H9 (cell line): ENCODE results near the gene RAB40B. TPM values are rescaled to one million over a fixed set of nuclear protein-coding genes. Genes with fewer than 3 reads are reported as not detected.

Experiments
- DNase-seq: peaks from one replicate; pipeline ENCODE4 v3.0.0-alpha.2; 2017
- H2AFZ ChIP-seq: one replicate; pipeline ENCODE4 v1.6.1; 2013; ENCODE audit warnings: mild to moderate bottlenecking, low read length, control low read depth, moderate library complexity
- H2AK5ac ChIP-seq: 2 replicates; pipeline ENCODE4 v1.6.1; 2013; ENCODE audit warnings: low read length, control low read depth, mixed read lengths; ENCODE audit not compliant: insufficient read length
- H2BK120ac ChIP-seq: one replicate; pipeline ENCODE4 v1.6.1; 2013; ENCODE audit warnings: low read depth, mild to moderate bottlenecking, low read length, control low read depth, inconsistent platforms; ENCODE audit not compliant: poor library complexity, severe bottlenecking
- H2BK12ac ChIP-seq: 2 replicates; pipeline ENCODE4 v1.6.1; 2013; ENCODE audit warnings: low read length, control low read depth, mixed read lengths, low read depth; ENCODE audit not compliant: insufficient read length
- H2BK15ac ChIP-seq: 2 replicates; pipeline ENCODE4 v1.6.1; 2013; ENCODE audit warnings: low read depth, low read length, control low read depth
- H2BK20ac ChIP-seq: one replicate; pipeline ENCODE4 v1.6.1; 2013; ENCODE audit warnings: low read depth, mild to moderate bottlenecking, low read length, control low read depth, inconsistent platforms; ENCODE audit not compliant: poor library complexity, severe bottlenecking
- H2BK5ac ChIP-seq: 2 replicates; pipeline ENCODE4 v1.6.1; 2013; ENCODE audit warnings: low read length, control low read depth, mixed read lengths; ENCODE audit not compliant: insufficient read length
- H3K14ac ChIP-seq: 2 replicates; pipeline ENCODE4 v1.6.1; 2013; ENCODE audit warnings: low read length, control low read depth; ENCODE audit not compliant: insufficient read depth
- H3K18ac ChIP-seq: 2 replicates; pipeline ENCODE4 v1.6.1; 2013; ENCODE audit warnings: low read depth, mild to moderate bottlenecking, mixed read lengths, low read length, control low read depth; ENCODE audit not compliant: insufficient read length
- H3K23ac ChIP-seq: 2 replicates; pipeline ENCODE4 v1.6.1; 2013; ENCODE audit warnings: low read length, control low read depth, mixed read lengths, low read depth; ENCODE audit not compliant: insufficient read length
- H3K23me2 ChIP-seq: 2 replicates; pipeline ENCODE4 v1.6.1; 2013; ENCODE audit warnings: low read depth, mild to moderate bottlenecking, mixed read lengths, low read length, control low read depth; ENCODE audit not compliant: insufficient read length, poor library complexity, severe bottlenecking
- H3K27ac ChIP-seq: 2 replicates; pipeline ENCODE4 v1.5.1; 2013; ENCODE audit warnings: low read length, control low read depth, mixed read lengths, low read depth; ENCODE audit not compliant: insufficient read length
- H3K27me3 ChIP-seq: 2 replicates; pipeline ENCODE4 v1.6.1; 2013; ENCODE audit warnings: low read length, control low read depth, inconsistent platforms; ENCODE audit not compliant: insufficient read depth
- H3K4ac ChIP-seq: 2 replicates; pipeline ENCODE4 v1.6.1; 2013; ENCODE audit warnings: low read depth, mild to moderate bottlenecking, control low read depth, inconsistent platforms, low read length, moderate library complexity
- H3K4me1 ChIP-seq: 2 replicates; pipeline ENCODE4 v1.6.1; 2013; ENCODE audit warnings: low read length, control low read depth, inconsistent platforms; ENCODE audit not compliant: insufficient read depth
- H3K4me2 ChIP-seq: 2 replicates; pipeline ENCODE4 v1.6.1; 2013; ENCODE audit warnings: low read length, control low read depth, mixed read lengths; ENCODE audit not compliant: insufficient read length, insufficient read depth
- H3K56ac ChIP-seq: 2 replicates; pipeline ENCODE4 v1.6.1; 2013; ENCODE audit warnings: low read depth, mild to moderate bottlenecking, mixed read lengths, low read length, control low read depth; ENCODE audit not compliant: insufficient read length
- H3K79me1 ChIP-seq: 2 replicates; pipeline ENCODE4 v1.6.1; 2013; ENCODE audit warnings: low read depth, mild to moderate bottlenecking, moderate library complexity, low read length, control low read depth, inconsistent platforms; ENCODE audit not compliant: insufficient read depth, poor library complexity, severe bottlenecking
- H3K79me2 ChIP-seq: 2 replicates; pipeline ENCODE4 v1.6.1; 2013; ENCODE audit warnings: low read length, control low read depth, inconsistent platforms; ENCODE audit not compliant: insufficient read depth
- H3K9ac ChIP-seq: 2 replicates; pipeline ENCODE4 v1.6.1; 2013; ENCODE audit warnings: low read length, control low read depth, mixed read lengths; ENCODE audit not compliant: insufficient read length; ENCODE audit errors: extremely low read depth
- H3K9me3 ChIP-seq: one replicate; pipeline ENCODE4 v1.6.1; 2013; ENCODE audit warnings: low read depth, low read length, inconsistent platforms; ENCODE audit not compliant: control insufficient read depth
- H3T11ph ChIP-seq: one replicate; pipeline ENCODE4 v1.6.1; 2013; ENCODE audit warnings: mild to moderate bottlenecking, low read length, control low read depth, inconsistent platforms
- H4K20me1 ChIP-seq: one replicate; pipeline ENCODE4 v1.6.1; 2013; ENCODE audit not compliant: control insufficient read depth, insufficient read length, insufficient read depth
- H4K5ac ChIP-seq: 2 replicates; pipeline ENCODE4 v1.6.1; 2013; ENCODE audit warnings: low read depth, mild to moderate bottlenecking, mixed read lengths, low read length, control low read depth; ENCODE audit not compliant: insufficient read length
- H4K8ac ChIP-seq: replicated peaks from 2 replicates; pipeline ENCODE4 v1.6.1; 2013; ENCODE audit warnings: low read length, control low read depth, mixed read lengths, low read depth; ENCODE audit not compliant: insufficient read length
- H4K91ac ChIP-seq: 2 replicates; pipeline ENCODE4 v1.6.1; 2013; ENCODE audit warnings: low read depth, mild to moderate bottlenecking, moderate library complexity, mixed read lengths, low read length, control low read depth; ENCODE audit not compliant: insufficient read length
- H3K27ac Mint-ChIP-seq, 3 experiments: 2 replicates in 2 of 3; 3 replicates in 1 of 3; pipeline ENCODE4 v1.8.0; 2020 to 2021; ENCODE audit warnings: mixed read lengths in 3 of 3, mild to moderate bottlenecking in 1 of 3, moderate library complexity in 1 of 3
- H3K27me3 Mint-ChIP-seq: 2 replicates; pipeline ENCODE4 v1.8.0; 2021; ENCODE audit warnings: low read depth, mild to moderate bottlenecking, moderate library complexity, mixed read lengths
- H3K36me3 Mint-ChIP-seq, 3 experiments: 2 replicates in 2 of 3; 3 replicates in 1 of 3; pipeline ENCODE4 v1.8.0; 2020 to 2021; ENCODE audit warnings: low read depth in 3 of 3, mixed read lengths in 3 of 3; ENCODE audit not compliant: insufficient read depth in 1 of 3
- H3K4me1 Mint-ChIP-seq, 2 experiments: 2 replicates each; pipeline ENCODE4 v1.8.0; 2020; ENCODE audit warnings: mixed read lengths in 2 of 2
- H3K4me3 Mint-ChIP-seq, 2 experiments: 2 replicates in 1 of 2; 3 replicates in 1 of 2; pipeline ENCODE4 v1.8.0; 2020 to 2021; ENCODE audit warnings: mild to moderate bottlenecking in 2 of 2, mixed read lengths in 2 of 2, moderate library complexity in 1 of 2
- H3K9me3 Mint-ChIP-seq, 2 experiments: 2 replicates in 1 of 2; 3 replicates in 1 of 2; pipeline ENCODE4 v1.8.0; 2020; ENCODE audit warnings: mild to moderate bottlenecking in 2 of 2, mixed read lengths in 2 of 2, moderate library complexity in 1 of 2
- CTCF ChIP-seq: fragments of 200-600 bp; sonication (generic); conservative IDR thresholded peaks from 3 replicates; pipeline ENCODE4 v1.8.0; 2021; ENCODE audit warnings: antibody characterized with exemption, mild to moderate bottlenecking
- WGBS: extraction: QIAGEN DNeasy Blood & Tissue Kit; methylation state at CpG from one replicate; pipeline ENCODE4 v1.1.7; 2013; ENCODE audit warnings: missing lambda C conversion rate, low lambda C conversion rate, mixed read lengths; ENCODE audit not compliant: insufficient read length; ENCODE audit errors: extremely low coverage; 5-methylcytosine and 5-hydroxymethylcytosine counted together
- total RNA-seq: library from RNA; stranded (reverse); gene quantifications from 2 replicates; pipeline ENCODE4 v1.2.1, GENCODE V29; 2021

RAB40B gene
- total RNA-seq, 1 experiment from 2014 or later: 3.5 TPM

GRCh38 chr17:82737967-82738877 lies 39.7 kb upstream of the RAB40B start:
- Histone ChIP-seq H3T11ph (no peak overlapping the region), H4K20me1 (no peaks in the 10 kb centered on the region), H3K79me1 (no peaks in the 10 kb centered on the region), H2BK5ac (no peak overlapping the region), H3K56ac (no peak overlapping the region), H2BK120ac (no peak overlapping the region), H4K8ac (no peak overlapping the region), H4K91ac (no peak overlapping the region), H3K23ac (no peak overlapping the region), H3K4me2 (no peak overlapping the region), H2BK12ac (no peak overlapping the region), H3K27me3 (no peaks in the 10 kb centered on the region), H3K79me2 (no peaks in the 10 kb centered on the region), H2AK5ac (no peak overlapping the region), H4K5ac (no peak overlapping the region), H3K9me3 (no peaks in the 10 kb centered on the region), H3K27ac (no peak overlapping the region), H2AFZ (no peak overlapping the region), H2BK15ac (no peak overlapping the region), H3K18ac (no peak overlapping the region), H3K4ac (no peak overlapping the region), H3K9ac (no peak overlapping the region), H3K23me2 (peaks cover 3% of the 10 kb centered on the region), H3K4me1 (no peaks in the 10 kb centered on the region), H2BK20ac (no peak overlapping the region), H3K14ac (no peak overlapping the region)
- no peak for DNase-seq
- Mint-ChIP-seq H3K4me3 (no peak overlapping the region), H3K36me3 (peaks cover 36 to 54% (median 49%) of the 10 kb centered on the region in 3 experiments), H3K27ac (no peak overlapping the region), H3K27me3 (peaks cover 3% of the 10 kb centered on the region; the same call in 1 of the 2 replicates), H3K9me3 (peaks cover 17 to 21% of the 10 kb centered on the region in 2 experiments), H3K4me1 (peaks cover 0 to 6% of the 10 kb centered on the region in 2 experiments; a peak in 2 of 4 replicates)
- TF ChIP-seq CTCF: no peak
- no CpG with 5 or more reads among the region's 26 CpGs for WGBS
